H1 (cell line): Measurements from ENCODE around the gene SMAD6. TPM values are rescaled to one million over a fixed set of nuclear protein-coding genes. Genes with fewer than 3 reads are reported as not detected.

ENCODE experiments used
- ATF2 ChIP-seq: IDR thresholded peaks from 2 replicates; pipeline ENCODE4 v1.6.1; 2012; ENCODE audit warnings: low read length, inconsistent platforms
- CBX8 ChIP-seq: fragments of 300-800, 300-1000 bp; sonication (generic); IDR thresholded peaks from 2 replicates; pipeline ENCODE4 v1.7.1; 2016; ENCODE audit warnings: low read depth, low read length, borderline replicate concordance
- EP300 ChIP-seq, 2 experiments: IDR thresholded peaks; 1 replicate in 1 of 2; 2 replicates in 1 of 2; pipeline ENCODE4 v1.6.1; 2011 to 2012; ENCODE audit warnings: low read depth in 2 of 2, low read length in 2 of 2, mild to moderate bottlenecking in 2 of 2, borderline replicate concordance in 1 of 2, inconsistent platforms in 1 of 2, moderate library complexity in 1 of 2
- HDAC2 ChIP-seq, 2 experiments: fragments of 300-600 bp in 1 of 2; sonication (generic) in 1 of 2; IDR thresholded peaks; 2 replicates each; pipeline ENCODE4 v1.6.1; 2011 to 2012; ENCODE audit warnings: low read depth in 2 of 2, low read length in 2 of 2, mild to moderate bottlenecking in 2 of 2, moderate library complexity in 2 of 2, borderline replicate concordance in 1 of 2, inconsistent platforms in 1 of 2
- NRF1 ChIP-seq: IDR thresholded peaks from 2 replicates; pipeline ENCODE4 v1.6.1; 2011; ENCODE audit warnings: mild to moderate bottlenecking, low read depth, low read length, improper control_type of control experiment
- SP1 ChIP-seq: IDR thresholded peaks from 2 replicates; pipeline ENCODE4 v1.6.1; 2011; ENCODE audit warnings: low read depth, low read length
- polyA plus RNA-seq, 7 experiments: library from polyadenylated mRNA; depleted of rRNA in 3 of 7; stranded (reverse) in 5 of 7; unstranded in 2 of 7; fragments of >200 nt in 5 of 7; fragments of 200-250 nt in 2 of 7; gene quantifications; 1 replicate in 5 of 7; 2 replicates in 1 of 7; 4 replicates in 1 of 7; pipeline versions ENCODE4 v1.2.1 to v1.2.3, GENCODE V29; 2011 to 2013; ENCODE audit warnings: missing spikeins in 2 of 7, mixed read lengths in 2 of 7
- total RNA-seq: library from RNA; stranded (reverse); fragmentation: NEBNext Ultra II Directional; extraction: Animal tissue kit (Norgen Biotek cat#: 25700); gene quantifications from 2 replicates; pipeline ENCODE4 v1.2.1, GENCODE V29; 2021

Gene SMAD6
- total and polyA plus RNA-seq, 2 of the 8 experiments (the other 6 are each of a cell fraction or from before 2014, with no cell fraction given), result 1.8 to 7.0 TPM

- TF ChIP-seq NRF1 (no peak), SP1 (no peak), CBX8 (no peak), ATF2 (no peak), EP300 (IDR thresholded peaks at IDR 0.05; ENCODE audit: borderline replicate concordance in 1 of 2, low read depth in 2 of 2, low read length in 2 of 2) (no peak), HDAC2 (IDR thresholded peaks at IDR 0.05; ENCODE audit: borderline replicate concordance in 1 of 2, low read depth in 2 of 2, low read length in 2 of 2) (no peak)
These were observed 47.7 kb upstream of the SMAD6 start (continued) for GRCh38 chr15:66654361-66654738.
